DOHH2 (cell line): ENCODE results near the gene ANKRD1.

ENCODE experiments used
- H3F3A ChIP-seq: fragments of 200-600 bp; sonication (generic), shearing (Covaris generic); 2 replicates; pipeline ENCODE4 v1.6.0; 2016; ENCODE audit warnings: antibody characterized with exemption, mild to moderate bottlenecking; ENCODE audit not compliant: control insufficient read depth, insufficient read depth
- H3K27ac ChIP-seq: fragments of 200-600 bp; sonication (generic); 2 replicates; pipeline ENCODE4 v1.5.1; 2014; ENCODE audit warnings: low read depth, mild to moderate bottlenecking, low read length, moderate library complexity
- H3K27me3 ChIP-seq: fragments of 200-600 bp; sonication (generic); 2 replicates; pipeline ENCODE4 v1.6.1; 2014; ENCODE audit warnings: mild to moderate bottlenecking, low read length, mixed read lengths; ENCODE audit not compliant: control insufficient read depth
- H3K36me3 ChIP-seq: fragments of 200-600 bp; sonication (generic); 2 replicates; pipeline ENCODE4 v1.6.1; 2014; ENCODE audit warnings: mild to moderate bottlenecking, low read length, moderate library complexity, mixed read lengths; ENCODE audit not compliant: control insufficient read depth
- H3K4me1 ChIP-seq: fragments of 200-600 bp; sonication (generic); 2 replicates; pipeline ENCODE4 v1.6.1; 2014; ENCODE audit warnings: mild to moderate bottlenecking, low read length, mixed read lengths; ENCODE audit not compliant: control insufficient read depth
- H3K4me2 ChIP-seq: fragments of 200-600 bp; sonication (generic); 2 replicates; pipeline ENCODE4 v1.6.0; 2014; ENCODE audit warnings: mild to moderate bottlenecking, low read length, moderate library complexity
- H3K4me3 ChIP-seq: fragments of 200-600 bp; sonication (generic); 2 replicates; pipeline ENCODE4 v1.5.1; 2014; ENCODE audit warnings: mild to moderate bottlenecking, low read length, mixed read lengths
- H3K79me2 ChIP-seq: fragments of 200-600 bp; sonication (generic); 2 replicates; pipeline ENCODE4 v1.6.1; 2014; ENCODE audit warnings: mild to moderate bottlenecking, low read length, mixed read lengths; ENCODE audit not compliant: control insufficient read depth
- H3K9me2 ChIP-seq: fragments of 200-600 bp; sonication (generic); replicated peaks from 2 replicates; pipeline ENCODE4 v1.6.1; 2014; ENCODE audit warnings: mild to moderate bottlenecking, low read length, mixed read lengths; ENCODE audit not compliant: control insufficient read depth
- H3K9me3 ChIP-seq: fragments of 200-600 bp; sonication (generic); 2 replicates; pipeline ENCODE4 v1.6.1; 2014; ENCODE audit warnings: antibody characterized with exemption, low read length, mixed read lengths; ENCODE audit not compliant: control insufficient read depth, insufficient read depth
- H4K20me1 ChIP-seq: fragments of 200-600 bp; sonication (generic); 2 replicates; pipeline ENCODE4 v1.6.0; 2014; ENCODE audit warnings: low read depth, mild to moderate bottlenecking, antibody characterized with exemption, low read length, moderate library complexity; ENCODE audit not compliant: control insufficient read depth, insufficient read depth
- EZH2phosphoT487 ChIP-seq: fragments of 200-600 bp; sonication (generic); IDR thresholded peaks from 2 replicates; pipeline ENCODE4 v1.6.1; 2017; ENCODE audit warnings: borderline replicate concordance, mild to moderate bottlenecking, antibody characterized with exemption, low read length, moderate library complexity, mixed read lengths
- TF ChIP-seq, protein P1 (sequence below): fragments of 200-600 bp; sonication (generic); IDR thresholded peaks from one replicate; pipeline ENCODE4 v1.5.1; 2014; ENCODE audit warnings: antibody characterized with exemption, mild to moderate bottlenecking, low read depth, low read length; ENCODE audit not compliant: poor library complexity, severe bottlenecking

ANKRD1 gene

DNA sequence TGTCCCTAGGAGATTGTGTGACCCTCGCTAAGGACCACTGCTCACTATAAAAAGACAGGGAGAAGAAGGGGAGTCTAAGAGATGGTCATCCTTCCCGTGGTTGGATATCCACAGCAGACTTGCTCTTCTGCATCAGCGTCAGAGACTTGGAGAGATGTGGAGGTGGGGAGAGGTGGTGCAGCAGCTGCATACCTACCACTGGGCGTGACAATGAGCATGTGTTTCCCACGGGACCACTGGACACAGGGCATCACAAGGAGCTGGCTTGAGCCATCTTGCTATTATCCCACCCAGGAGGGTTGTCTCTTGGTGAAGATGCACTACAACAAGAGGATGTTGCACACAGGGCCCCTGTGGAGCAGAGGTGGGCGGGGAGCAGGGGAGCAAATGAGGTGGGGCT lies 18.8 kb upstream of the ANKRD1 start:
- no peaks in the 10 kb centered on the region for H3K9me2 ChIP-seq
- no peaks in the 10 kb centered on the region for H3K27me3 ChIP-seq
- H3K4me1 ChIP-seq = peaks cover 10% of the 10 kb centered on the region
- H4K20me1 ChIP-seq = no peaks in the 10 kb centered on the region
- no peaks in the 10 kb centered on the region for H3K36me3 ChIP-seq
- H3K4me2 ChIP-seq = no peak overlapping the region
- no peak overlapping the region for H3K27ac ChIP-seq
- H3K4me3 ChIP-seq = no peak overlapping the region
- no peaks in the 10 kb centered on the region for H3F3A ChIP-seq
- TF ChIP-seq, protein P1, sequence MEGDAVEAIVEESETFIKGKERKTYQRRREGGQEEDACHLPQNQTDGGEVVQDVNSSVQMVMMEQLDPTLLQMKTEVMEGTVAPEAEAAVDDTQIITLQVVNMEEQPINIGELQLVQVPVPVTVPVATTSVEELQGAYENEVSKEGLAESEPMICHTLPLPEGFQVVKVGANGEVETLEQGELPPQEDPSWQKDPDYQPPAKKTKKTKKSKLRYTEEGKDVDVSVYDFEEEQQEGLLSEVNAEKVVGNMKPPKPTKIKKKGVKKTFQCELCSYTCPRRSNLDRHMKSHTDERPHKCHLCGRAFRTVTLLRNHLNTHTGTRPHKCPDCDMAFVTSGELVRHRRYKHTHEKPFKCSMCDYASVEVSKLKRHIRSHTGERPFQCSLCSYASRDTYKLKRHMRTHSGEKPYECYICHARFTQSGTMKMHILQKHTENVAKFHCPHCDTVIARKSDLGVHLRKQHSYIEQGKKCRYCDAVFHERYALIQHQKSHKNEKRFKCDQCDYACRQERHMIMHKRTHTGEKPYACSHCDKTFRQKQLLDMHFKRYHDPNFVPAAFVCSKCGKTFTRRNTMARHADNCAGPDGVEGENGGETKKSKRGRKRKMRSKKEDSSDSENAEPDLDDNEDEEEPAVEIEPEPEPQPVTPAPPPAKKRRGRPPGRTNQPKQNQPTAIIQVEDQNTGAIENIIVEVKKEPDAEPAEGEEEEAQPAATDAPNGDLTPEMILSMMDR = no peak
- TF ChIP-seq EZH2phosphoT487 = no peak
- no peaks in the 10 kb centered on the region for H3K79me2 ChIP-seq
- no peaks in the 10 kb centered on the region for H3K9me3 ChIP-seq

DNA sequence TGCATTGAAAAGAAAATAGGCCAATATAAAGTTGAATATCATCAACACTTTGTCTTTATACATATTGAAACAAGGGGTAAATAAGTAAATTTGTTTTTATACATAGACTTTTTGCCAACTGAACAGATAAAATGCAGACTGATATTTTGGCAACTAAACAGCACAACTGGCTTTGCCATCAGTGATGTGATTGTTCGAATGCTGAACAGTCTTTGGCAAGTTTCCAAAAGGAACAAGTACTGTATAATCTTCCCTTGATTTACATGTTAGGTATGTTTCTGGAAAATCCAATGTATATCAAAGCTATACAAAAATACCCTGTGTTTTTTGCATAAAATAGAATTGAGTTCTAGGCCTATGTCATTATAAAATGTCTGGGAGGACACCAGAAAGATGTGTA lies 18.2 kb upstream of the ANKRD1 start:
- H3K36me3 ChIP-seq = no peaks in the 10 kb centered on the region
- no peaks in the 10 kb centered on the region for H3K79me2 ChIP-seq
- no peak for TF ChIP-seq EZH2phosphoT487
- TF ChIP-seq, protein P1 = no peak
- no peaks in the 10 kb centered on the region for H3K9me3 ChIP-seq
- H3K4me1 ChIP-seq = peaks cover 10% of the 10 kb centered on the region
- H3K4me2 ChIP-seq = no peak overlapping the region
- H3F3A ChIP-seq = no peaks in the 10 kb centered on the region
- no peaks in the 10 kb centered on the region for H4K20me1 ChIP-seq
- H3K27ac ChIP-seq = no peak overlapping the region
- H3K9me2 ChIP-seq = no peaks in the 10 kb centered on the region
- no peak overlapping the region for H3K4me3 ChIP-seq
- H3K27me3 ChIP-seq = no peaks in the 10 kb centered on the region

DNA sequence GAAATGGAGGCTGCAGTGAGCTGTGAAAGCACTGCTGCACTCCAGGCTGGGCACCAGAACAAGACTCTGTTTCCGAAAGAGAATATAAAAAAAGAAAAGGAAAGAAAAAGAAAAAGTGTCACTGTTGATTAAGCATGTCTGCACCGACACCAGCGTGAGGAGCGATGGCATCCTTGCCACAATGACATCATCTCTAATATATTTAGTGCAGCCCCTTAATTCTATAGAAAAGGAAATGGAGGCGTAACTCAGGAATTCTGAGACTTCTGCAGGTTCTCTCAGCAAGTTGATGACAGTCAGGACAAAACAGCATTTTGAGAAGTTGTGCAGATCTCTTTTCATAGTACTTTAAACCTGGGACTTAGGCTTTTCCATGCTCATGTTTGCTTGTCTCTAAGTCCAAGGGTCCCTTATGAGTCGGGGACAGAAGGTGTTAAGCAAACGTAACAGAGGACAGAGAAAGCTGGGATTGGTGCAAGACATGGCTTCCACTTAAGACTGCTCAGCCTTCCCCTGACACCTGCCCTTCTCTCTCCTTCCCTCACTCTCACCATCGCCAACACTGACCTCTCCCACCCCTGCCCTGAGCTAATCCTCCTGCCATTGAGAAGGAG lies 16.9 kb upstream of the ANKRD1 start:
- H3K27me3 ChIP-seq = no peaks in the 10 kb centered on the region

More for the DNA sequence above, 16.9 kb upstream of the ANKRD1 start:
- no peaks in the 10 kb centered on the region for H4K20me1 ChIP-seq
- H3K4me1 ChIP-seq = peaks cover 7% of the 10 kb centered on the region
- no peaks in the 10 kb centered on the region for H3F3A ChIP-seq
- H3K27ac ChIP-seq = no peak overlapping the region
- no peaks in the 10 kb centered on the region for H3K36me3 ChIP-seq
- no peak overlapping the region for H3K4me2 ChIP-seq
- TF ChIP-seq, protein P1 = no peak
- no peak for TF ChIP-seq EZH2phosphoT487
- no peaks in the 10 kb centered on the region for H3K9me3 ChIP-seq
- H3K79me2 ChIP-seq = no peaks in the 10 kb centered on the region
- H3K4me3 ChIP-seq = no peak overlapping the region
- no peaks in the 10 kb centered on the region for H3K9me2 ChIP-seq
